Amygdala (tissue), 56 donors: Measurements from ENCODE around the gene ACAT2.
"Not testable (repeated sequence)": the region's sequence is repeated elsewhere in the genome, so short reads cannot be mapped to it uniquely, and the experiment has no call there.

Experiments used
- DNase-seq, 56 donors: peaks; one replicate each; lab custom pipeline; 2025; lab: John Stamatoyannopoulos, UW

Gene ACAT2

GRCh38 chr6:159729598-159730331, 32.1 kb upstream of the ACAT2 start:
- no peak for DNase-seq

- DNase-seq, result no peak
Measured at GRCh38 chr6:159730332-159730676, 31.5 kb upstream of the ACAT2 start.

- not testable (repeated sequence) for DNase-seq
Measured at GRCh38 chr6:159732550-159732949, 29.3 kb upstream of the ACAT2 start.

DNA sequence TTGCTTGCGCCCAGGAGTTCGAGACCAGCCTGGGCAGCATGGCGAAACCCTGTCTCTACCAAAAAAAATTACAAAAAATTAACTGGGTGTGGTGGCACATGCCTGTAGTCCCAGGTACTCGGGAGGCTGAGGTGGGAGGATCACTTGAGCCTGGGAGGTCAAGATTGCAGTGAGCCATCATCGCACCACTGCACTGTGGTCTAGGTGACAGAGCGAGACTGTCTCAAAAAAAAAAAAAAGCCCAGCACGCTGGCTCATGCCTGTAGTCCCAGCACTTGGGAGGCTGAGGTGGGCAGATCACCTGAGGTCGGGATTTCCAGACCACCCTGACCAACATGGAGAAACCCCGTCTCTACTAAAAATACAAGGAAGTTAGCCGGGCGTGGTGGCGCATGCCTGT, 28.4 kb upstream of the ACAT2 start:
- not testable (repeated sequence) for DNase-seq

GRCh38 chr6:159736908-159737307, 24.9 kb upstream of the ACAT2 start:
- no peak for DNase-seq

DNA sequence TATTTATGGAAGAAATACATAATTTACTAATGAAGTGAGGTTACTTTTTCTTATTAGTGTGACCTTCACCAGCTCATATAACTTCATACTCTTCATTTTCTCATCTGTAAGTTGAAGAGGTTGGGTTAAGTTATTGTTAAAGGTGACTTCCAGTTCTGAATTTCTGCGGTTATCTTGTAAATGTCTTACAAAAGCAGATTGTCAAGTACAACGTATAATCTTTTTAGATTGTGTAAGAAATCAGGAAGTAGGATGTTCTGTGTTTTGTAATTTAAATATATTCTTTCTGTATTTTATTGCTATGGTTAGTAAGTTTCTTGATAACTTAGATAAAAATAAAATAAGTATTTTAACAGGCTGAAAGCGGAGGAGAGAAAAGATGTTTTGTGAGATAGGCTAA, 22.5 kb upstream of the ACAT2 start:
- no peak for DNase-seq

DNA sequence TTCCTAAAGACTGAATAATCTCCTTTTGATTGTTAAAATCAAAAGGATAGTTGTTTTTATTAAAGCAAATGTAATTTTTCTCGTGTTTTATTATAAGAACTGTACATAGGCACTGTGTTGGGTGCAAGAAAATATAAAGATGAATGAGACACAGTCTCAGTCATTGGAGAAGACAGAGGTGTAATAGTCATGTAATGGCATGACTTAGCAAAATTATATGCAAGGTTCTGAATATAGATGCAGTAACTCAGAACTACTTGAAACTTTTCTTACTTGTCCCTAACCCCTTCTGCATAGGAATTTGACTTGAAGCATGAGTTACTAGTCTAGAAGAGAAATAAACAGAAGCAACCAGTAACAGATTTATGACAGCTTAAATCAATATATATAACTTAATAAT, 19.7 kb upstream of the ACAT2 start:
- no peak for DNase-seq

DNA sequence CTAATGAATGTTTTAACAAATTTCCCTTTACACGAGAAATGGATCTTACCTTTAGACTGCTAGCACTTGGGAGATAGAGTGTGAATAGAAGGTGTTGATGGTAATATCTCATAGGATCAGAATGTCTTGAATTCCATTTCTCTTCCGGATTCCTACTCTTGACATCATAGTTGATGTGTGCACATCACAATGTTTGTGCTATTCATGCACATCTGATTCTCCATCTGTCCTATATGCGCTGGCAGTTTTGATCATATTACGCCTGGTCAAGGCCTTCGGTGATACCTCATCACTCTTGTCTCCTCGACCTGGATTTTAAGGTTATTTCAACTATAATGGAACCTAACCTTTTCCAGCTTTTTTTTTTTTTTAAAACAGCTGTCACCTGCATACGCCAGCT, 16.8 kb upstream of the ACAT2 start:
- DNase-seq, result no peak

- no peak for DNase-seq
Measured at GRCh38 chr6:159746759-159747158, 15.1 kb upstream of the ACAT2 start.

- not testable (repeated sequence) for DNase-seq
Measured at GRCh38 chr6:159748127-159748526, 13.7 kb upstream of the ACAT2 start.

DNA sequence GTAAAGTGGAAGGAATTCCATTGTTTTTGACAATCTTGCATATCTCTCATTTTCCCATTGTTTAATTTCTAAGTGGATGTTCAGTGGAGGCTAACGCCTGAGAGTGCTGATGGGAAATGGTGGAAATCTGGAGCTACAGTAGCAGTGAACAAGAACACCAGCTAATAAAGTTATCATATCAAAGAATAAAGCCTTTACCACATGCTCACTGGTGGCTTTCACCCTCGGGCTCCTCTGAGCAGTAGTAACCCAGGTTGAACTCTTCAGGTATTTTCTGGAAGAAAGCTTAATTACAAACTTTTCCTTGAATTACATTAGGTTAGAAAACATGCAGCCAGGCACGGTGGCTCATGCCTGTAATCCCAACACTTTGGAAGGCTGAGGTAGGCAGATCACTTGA, 10.4 kb upstream of the ACAT2 start:
- DNase-seq, result no peak

DNA sequence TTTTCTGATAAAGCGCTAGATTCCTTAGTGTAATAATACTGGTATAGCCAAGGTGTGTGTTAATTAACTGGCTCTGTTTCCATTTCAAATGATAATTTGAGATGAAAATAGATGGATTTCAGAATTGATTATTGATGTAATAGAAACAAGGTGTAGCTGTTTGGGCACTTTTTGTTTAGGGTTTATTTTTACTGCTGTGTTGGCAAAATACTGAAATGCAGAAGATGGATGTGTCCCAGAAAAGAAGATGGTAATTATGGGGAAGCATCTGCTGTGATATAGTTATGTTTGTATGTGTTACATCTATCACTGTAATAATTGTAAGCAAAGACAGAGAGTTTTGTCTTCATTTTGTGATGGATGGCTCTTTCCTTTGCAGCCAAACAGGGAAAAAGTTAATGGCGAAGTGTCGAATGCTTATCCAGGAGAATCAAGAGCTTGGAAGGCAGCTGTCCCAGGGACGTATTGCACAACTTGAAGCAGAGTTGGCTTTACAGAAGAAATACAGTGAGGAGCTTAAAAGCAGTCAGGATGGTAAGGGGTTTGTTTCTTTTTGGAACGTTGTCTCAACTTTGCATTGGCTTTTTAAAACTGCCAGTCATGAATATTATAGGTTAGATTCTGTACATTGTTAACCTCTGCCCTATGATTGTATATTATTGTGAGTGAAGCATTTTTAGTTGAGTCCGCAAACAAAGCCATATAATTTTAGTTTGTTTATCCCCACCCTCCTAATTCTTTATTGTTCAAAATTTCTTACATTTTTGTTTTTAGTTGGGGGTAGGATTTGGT, 8.6 kb upstream of the ACAT2 start:
- DNase-seq, result no peak

DNA sequence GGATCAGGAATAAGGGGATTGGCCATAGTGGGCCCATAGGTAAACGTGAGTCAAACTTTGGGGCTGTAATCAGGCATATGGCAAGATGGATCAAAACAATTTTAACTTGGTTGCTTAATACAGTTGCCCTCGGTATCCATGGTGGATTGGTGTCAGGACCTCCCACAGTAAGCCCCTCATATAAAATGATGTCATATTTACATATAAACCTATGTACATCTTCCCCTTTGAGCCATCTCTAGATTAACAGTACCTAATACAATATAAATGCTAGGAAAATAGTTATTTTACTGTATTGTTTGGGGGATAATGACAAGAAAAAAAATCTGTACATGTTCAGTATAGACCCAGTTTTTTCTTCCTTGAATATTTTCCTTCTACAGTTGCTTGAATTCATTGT, 7.4 kb upstream of the ACAT2 start:
- no peak for DNase-seq

- DNase-seq, result peak in 9 of 56 donors; percentile 2 to 23 (median 12)
Measured at GRCh38 chr6:159754959-159755914, 6.6 kb upstream of the ACAT2 start.

- no peak for DNase-seq
Measured at GRCh38 chr6:159756508-159756907, 5.3 kb upstream of the ACAT2 start.

DNA sequence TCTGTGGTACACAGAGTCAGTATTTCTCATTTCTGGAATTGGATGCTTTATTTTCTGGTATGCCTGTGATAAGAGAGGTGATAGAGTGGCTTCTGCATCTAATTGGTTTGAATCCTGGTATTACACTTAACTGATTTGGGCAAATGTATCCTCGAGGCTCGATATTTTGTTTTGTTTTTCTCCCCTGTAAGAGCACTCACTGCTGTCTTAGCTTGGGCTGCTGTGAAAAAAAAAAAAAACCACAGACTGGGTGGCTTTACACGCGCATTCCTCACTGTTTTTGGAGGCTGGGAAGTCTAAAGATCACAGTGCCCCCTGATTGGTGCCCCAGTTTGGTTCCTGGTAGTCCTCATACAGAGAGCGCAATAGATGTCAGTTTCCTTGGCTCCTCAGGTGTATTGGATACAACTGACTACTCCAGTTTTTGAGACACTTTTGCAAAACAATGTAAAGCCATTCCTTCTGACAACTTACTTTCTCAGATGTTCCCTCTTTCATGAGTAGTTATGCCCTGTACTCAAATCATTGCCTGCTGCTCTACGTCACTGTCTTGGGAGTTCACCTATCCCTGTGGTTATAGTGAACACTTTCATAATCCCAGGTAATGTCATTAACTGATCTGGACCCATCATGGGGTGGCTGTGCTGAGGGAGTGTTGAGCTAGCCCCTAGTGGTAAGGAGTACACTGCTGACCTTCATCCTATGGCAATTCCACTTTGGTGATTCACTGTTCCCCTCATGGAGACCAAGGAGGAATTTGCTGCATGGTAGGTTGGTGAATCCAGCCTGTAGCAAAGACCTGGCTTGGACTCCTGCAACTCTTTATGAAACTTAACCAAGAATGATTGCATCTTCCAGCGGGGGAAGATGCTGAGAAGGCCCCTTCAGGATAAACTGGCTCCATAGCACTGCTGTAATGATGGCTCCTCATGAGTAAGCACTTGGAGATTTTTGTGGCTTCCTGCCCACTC, 3.5 kb upstream of the ACAT2 start:
- DNase-seq, result no peak

- no peak for DNase-seq
Measured at GRCh38 chr6:159759645-159760044, 2.2 kb upstream of the ACAT2 start.

GRCh38 chr6:159760602-159761057, 1.2 kb upstream of the ACAT2 start:
- DNase-seq, result no peak

DNA sequence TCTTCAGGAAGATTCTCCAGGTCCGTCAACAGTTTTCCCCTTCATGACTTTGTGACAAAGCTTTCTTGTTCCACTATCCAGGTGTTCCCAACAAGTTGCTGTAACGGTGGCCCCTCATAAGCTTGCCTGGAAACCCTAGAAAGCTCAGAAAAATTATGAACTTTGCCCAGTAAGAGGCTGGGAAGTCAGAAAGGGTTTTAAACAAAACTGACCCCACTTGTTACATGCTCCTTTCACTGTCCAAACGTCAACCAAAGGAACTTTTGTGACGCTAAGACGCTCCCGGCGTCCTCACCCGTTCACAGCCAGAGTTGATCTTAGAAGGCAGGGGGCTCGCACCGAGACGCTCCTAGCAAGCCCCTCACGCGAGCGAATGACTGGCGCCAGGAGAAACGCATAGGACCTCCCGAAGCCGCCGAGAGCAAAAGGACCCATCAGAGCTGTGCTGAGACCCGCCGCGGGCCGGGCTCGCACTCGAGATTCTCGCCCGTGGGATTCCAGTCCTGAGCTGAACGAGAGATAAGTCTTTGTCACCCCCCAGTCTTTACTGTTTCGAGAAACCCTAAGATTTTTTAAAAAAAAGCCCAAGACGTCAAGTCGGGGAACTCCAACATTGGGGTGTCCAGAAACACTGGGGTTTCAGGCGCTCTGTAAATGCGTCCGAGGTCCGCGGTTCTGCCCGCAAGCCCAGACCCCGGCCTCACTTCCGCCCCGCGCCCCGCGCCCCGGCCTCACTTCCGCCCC, 544 bp upstream of the ACAT2 start:
- peak in 17 of 56 donors; percentile 16 to 75 (median 47) for DNase-seq
